ENCODE data around the gene TEX54. TPM values are rescaled to one million over a fixed set of nuclear protein-coding genes. Genes with fewer than 3 reads are reported as not detected.

TEX54 gene
- total and polyA plus RNA-seq, 2 of the 13 experiments (the other 11 are each of a cell fraction or from before 2014, with no cell fraction given): not detected

DNA sequence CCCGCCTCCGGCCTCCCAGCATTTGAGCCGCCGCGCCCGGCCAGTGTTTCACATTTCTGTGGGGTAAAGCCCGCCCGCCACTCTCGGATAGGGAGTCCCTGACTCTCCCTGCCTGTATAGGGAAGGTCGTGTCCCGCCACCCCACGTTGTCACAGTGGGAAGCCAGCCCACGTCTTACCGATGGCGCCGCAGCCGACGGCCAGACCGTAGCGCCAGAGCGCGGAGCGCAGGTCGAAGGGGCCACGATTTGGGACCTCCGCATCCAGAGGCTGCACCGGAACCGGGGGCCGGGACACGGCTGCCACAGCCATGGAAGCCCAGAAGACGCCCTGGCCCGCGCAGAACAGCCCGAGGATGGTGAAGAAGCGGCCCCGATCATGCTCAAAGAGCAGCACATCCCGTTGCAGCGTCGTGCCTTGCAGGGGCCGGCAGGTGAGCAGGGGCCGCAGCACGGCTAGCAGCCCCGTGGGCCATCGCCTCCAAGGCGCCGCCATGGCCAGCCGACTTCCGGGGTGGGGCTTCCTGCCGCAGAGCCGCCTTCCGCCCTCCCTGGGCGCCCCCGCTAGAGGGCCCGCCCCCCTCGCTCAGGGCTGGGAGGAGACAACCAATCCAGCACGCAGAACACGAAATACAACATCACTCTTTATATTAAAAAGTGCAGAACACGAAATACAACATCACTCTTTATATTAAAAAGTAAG, 41.0 kb downstream of the TEX54 start, which contains the start of gene TMEM223 (continued):
- TF ChIP-seq CEBPZ (IDR thresholded peaks at IDR 0.05; ENCODE audit: low read length) (no peak), ZNF362 (CRISPR knock-in tag; IDR thresholded peaks at IDR 0.05; ENCODE audit: borderline replicate concordance) (no peak), ZBTB38 (CRISPR knock-in tag; IDR thresholded peaks at IDR 0.05) (peak; percentile 52; the same call in 1 of the 2 replicates), GABPB1 (CRISPR knock-in tag; IDR thresholded peaks at IDR 0.05) (peak; percentile 98), SMYD3 (CRISPR knock-in tag; IDR thresholded peaks at IDR 0.05) (no peak; the same call in 1 of the 2 replicates), TRIM24 (CRISPR knock-in tag; IDR thresholded peaks at IDR 0.05) (no peak), ZNF230 (CRISPR knock-in tag; IDR thresholded peaks at IDR 0.05) (no peak), FOXK2 (IDR thresholded peaks at IDR 0.05) (no peak), TP53 (CRISPR knock-in tag; conservative IDR thresholded peaks at IDR 0.05) (no peak), KMT2B (CRISPR knock-in tag; IDR thresholded peaks at IDR 0.05) (peak; percentile 89), PRDM10 (CRISPR knock-in tag; IDR thresholded peaks at IDR 0.05; ENCODE audit: low read depth) (peak; percentile 54; the same call in 1 of the 2 replicates), MAFK (conservative IDR thresholded peaks at IDR 0.05 in 1 of 2, IDR thresholded peaks at IDR 0.05 in 1 of 2; ENCODE audit: low read length in 2 of 2) (no peak), SRSF9 (IDR thresholded peaks at IDR 0.05; ENCODE audit: borderline replicate concordance, insufficient read depth, low read depth, low read length, poor library complexity, severe bottlenecking) (no peak), RAD51 (IDR thresholded peaks at IDR 0.05; ENCODE audit: borderline replicate concordance) (no peak), ZNF879 (CRISPR knock-in tag; IDR thresholded peaks at IDR 0.05) (no peak)
- TF ChIP-seq, protein P1, sequence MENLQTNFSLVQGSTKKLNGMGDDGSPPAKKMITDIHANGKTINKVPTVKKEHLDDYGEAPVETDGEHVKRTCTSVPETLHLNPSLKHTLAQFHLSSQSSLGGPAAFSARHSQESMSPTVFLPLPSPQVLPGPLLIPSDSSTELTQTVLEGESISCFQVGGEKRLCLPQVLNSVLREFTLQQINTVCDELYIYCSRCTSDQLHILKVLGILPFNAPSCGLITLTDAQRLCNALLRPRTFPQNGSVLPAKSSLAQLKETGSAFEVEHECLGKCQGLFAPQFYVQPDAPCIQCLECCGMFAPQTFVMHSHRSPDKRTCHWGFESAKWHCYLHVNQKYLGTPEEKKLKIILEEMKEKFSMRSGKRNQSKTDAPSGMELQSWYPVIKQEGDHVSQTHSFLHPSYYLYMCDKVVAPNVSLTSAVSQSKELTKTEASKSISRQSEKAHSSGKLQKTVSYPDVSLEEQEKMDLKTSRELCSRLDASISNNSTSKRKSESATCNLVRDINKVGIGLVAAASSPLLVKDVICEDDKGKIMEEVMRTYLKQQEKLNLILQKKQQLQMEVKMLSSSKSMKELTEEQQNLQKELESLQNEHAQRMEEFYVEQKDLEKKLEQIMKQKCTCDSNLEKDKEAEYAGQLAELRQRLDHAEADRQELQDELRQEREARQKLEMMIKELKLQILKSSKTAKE (CRISPR knock-in tag; IDR thresholded peaks at IDR 0.05; ENCODE audit: borderline replicate concordance): 0 out of 2 replicates have a peak, but pooled peaks have one; percentile 29
- TF ChIP-seq, protein P2, sequence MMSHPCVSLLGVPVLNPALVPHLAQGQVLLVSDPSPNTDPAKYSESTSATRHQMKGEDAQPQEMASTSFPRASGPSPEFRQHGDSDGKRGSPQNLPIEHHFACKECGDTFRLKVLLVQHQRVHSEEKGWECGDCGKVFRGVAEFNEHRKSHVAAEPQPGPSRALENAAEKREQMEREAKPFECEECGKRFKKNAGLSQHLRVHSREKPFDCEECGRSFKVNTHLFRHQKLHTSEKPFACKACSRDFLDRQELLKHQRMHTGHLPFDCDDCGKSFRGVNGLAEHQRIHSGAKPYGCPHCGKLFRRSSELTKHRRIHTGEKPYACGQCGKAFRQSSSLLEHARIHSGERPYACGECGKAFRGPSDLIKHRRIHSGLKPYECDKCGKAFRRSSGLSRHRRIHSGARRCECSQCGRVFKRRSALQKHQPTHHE (CRISPR knock-in tag; IDR thresholded peaks at IDR 0.05; ENCODE audit: borderline replicate concordance): no peak
